Mesothelial cell of epicardium (in vitro differentiated cells): Measurements from ENCODE around the gene TSHZ2. TPM values are rescaled to one million over a fixed set of nuclear protein-coding genes. Genes with fewer than 3 reads are reported as not detected.
"Not testable (repeated sequence)": the region's sequence is repeated elsewhere in the genome, so short reads cannot be mapped to it uniquely, and the experiment has no call there.

Source experiments
- DNase-seq, 2 experiments: peaks; one replicate each; pipeline ENCODE4 v3.0.0; 2021; ENCODE audit warnings: low spot score in 2 of 2; ENCODE audit not compliant: unreplicated experiment in 2 of 2
- H3K27ac Mint-ChIP-seq: 2 replicates; pipeline ENCODE4 v1.8.0; 2021; ENCODE audit warnings: mixed read lengths
- H3K27me3 Mint-ChIP-seq: 2 replicates; pipeline ENCODE4 v1.8.0; 2021; ENCODE audit warnings: low read depth, mixed read lengths
- H3K36me3 Mint-ChIP-seq: 2 replicates; pipeline ENCODE4 v1.8.0; 2021; ENCODE audit warnings: mixed read lengths
- H3K4me1 Mint-ChIP-seq: 2 replicates; pipeline ENCODE4 v1.8.0; 2021; ENCODE audit warnings: mixed read lengths
- H3K4me3 Mint-ChIP-seq: 2 replicates; pipeline ENCODE4 v1.8.0; 2021; ENCODE audit warnings: mild to moderate bottlenecking, moderate library complexity, mixed read lengths
- H3K9me3 Mint-ChIP-seq: 2 replicates; pipeline ENCODE4 v1.8.0; 2021; ENCODE audit warnings: mixed read lengths
- CTCF ChIP-seq: fragments of 200-600 bp; sonication (generic); IDR thresholded peaks from one replicate; pipeline ENCODE4 v1.5.0; 2021; ENCODE audit warnings: antibody characterized with exemption; ENCODE audit not compliant: unreplicated experiment
- total RNA-seq: library from RNA; stranded (reverse); gene quantifications from 3 replicates; pipeline ENCODE4 v1.2.1, GENCODE V29; 2021

Gene TSHZ2
- total RNA-seq, 1 donor from 2014 or later, result 28.8 TPM

GRCh38 chr20:53021934-53022333 is 49.8 kb downstream of the TSHZ2 start:
- no peak for TF ChIP-seq CTCF
- Mint-ChIP-seq H3K27me3 (peaks cover 4% of the 10 kb centered on the region), H3K4me1 (peaks cover 18% of the 10 kb centered on the region), H3K4me3 (no peak overlapping the region), H3K27ac (no peak overlapping the region), H3K9me3 (no peaks in the 10 kb centered on the region), H3K36me3 (peaks cover 8% of the 10 kb centered on the region)
- DNase-seq, result no peak

- Mint-ChIP-seq H3K9me3 (no peaks in the 10 kb centered on the region), H3K27ac (no peak overlapping the region), H3K4me1 (peaks cover 17% of the 10 kb centered on the region), H3K36me3 (peaks cover 5% of the 10 kb centered on the region), H3K27me3 (peaks cover 4% of the 10 kb centered on the region), H3K4me3 (no peak overlapping the region)
- TF ChIP-seq CTCF, result no peak
- DNase-seq, result no peak
Observed at GRCh38 chr20:53023732-53024520, 51.8 kb downstream of the TSHZ2 start.

DNA sequence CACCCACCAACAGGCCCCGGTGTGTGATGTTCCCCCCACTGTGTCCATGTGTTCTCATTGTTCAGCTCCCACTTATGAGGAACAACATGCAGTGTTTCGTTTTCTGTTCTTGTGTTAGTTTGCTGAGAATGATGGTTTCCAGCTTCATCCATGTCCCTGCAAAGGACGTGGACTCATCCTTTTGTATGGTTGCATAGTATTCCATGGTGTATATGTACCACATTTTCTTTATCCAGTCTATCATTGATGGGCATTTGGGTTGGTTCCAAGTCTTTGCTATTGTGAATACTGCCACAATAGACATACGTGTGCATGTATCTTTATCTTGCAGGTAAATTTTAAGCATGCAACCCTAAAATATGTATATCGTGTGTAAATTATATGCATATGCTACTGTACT is 52.5 kb downstream of the TSHZ2 start:
- not testable (repeated sequence) for H3K9me3 Mint-ChIP-seq, H3K27me3 Mint-ChIP-seq, H3K27ac Mint-ChIP-seq, H3K4me3 Mint-ChIP-seq, DNase-seq, H3K36me3 Mint-ChIP-seq
- H3K4me1 Mint-ChIP-seq, result peaks cover 17% of the 10 kb centered on the region

- H3K27ac Mint-ChIP-seq, result no peak overlapping the region
- no peaks in the 10 kb centered on the region for H3K36me3 Mint-ChIP-seq
- H3K4me3 Mint-ChIP-seq, result no peak overlapping the region
- H3K4me1 Mint-ChIP-seq, result peaks cover 23% of the 10 kb centered on the region
- H3K27me3 Mint-ChIP-seq, result no peaks in the 10 kb centered on the region
- H3K9me3 Mint-ChIP-seq, result no peaks in the 10 kb centered on the region
- no peak for DNase-seq
- TF ChIP-seq CTCF, result no peak
Observed at GRCh38 chr20:53027089-53027488, 54.9 kb downstream of the TSHZ2 start.

GRCh38 chr20:53028337-53029007 is 56.3 kb downstream of the TSHZ2 start:
- no peaks in the 10 kb centered on the region for H3K27me3 Mint-ChIP-seq
- no peaks in the 10 kb centered on the region for H3K36me3 Mint-ChIP-seq
- no peaks in the 10 kb centered on the region for H3K9me3 Mint-ChIP-seq
- H3K4me1 Mint-ChIP-seq, result peaks cover 21% of the 10 kb centered on the region
- no peak for DNase-seq
- no peak overlapping the region for H3K4me3 Mint-ChIP-seq
- H3K27ac Mint-ChIP-seq, result no peak overlapping the region
- no peak for TF ChIP-seq CTCF

DNA sequence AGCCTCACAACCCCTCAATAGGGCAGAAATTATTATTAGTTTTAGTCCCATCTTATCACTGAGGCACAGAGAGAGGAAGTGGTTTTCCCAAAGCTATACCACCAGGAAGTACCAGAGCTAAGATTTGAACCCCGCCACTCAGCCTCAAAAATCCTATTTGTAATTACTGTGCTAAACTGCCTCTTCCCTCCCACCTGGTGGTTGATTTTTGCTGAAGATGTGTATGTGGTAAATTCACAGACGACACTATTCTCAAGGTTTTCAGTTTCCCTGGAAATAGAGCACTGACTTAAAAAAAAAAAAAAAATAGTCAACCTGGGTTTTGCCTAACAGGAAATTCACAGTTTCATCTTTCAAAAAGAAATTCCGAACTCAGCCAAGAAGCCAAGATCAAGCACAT is 57.9 kb downstream of the TSHZ2 start:
- Mint-ChIP-seq H3K27ac (no peak overlapping the region), H3K36me3 (no peaks in the 10 kb centered on the region), H3K4me3 (no peak overlapping the region), H3K4me1 (peaks cover 16% of the 10 kb centered on the region), H3K9me3 (no peaks in the 10 kb centered on the region), H3K27me3 (no peaks in the 10 kb centered on the region)
- no peak for DNase-seq
- TF ChIP-seq CTCF, result no peak
